GM12873 (cell line): ENCODE data around the gene ABHD12.

Experiments
- TF ChIP-seq, protein P1 (sequence below): IDR thresholded peaks from 2 replicates; pipeline ENCODE4 v1.5.1; 2012; ENCODE audit warnings: low read depth, mild to moderate bottlenecking, moderate library complexity, low read length, control low read depth; ENCODE audit not compliant: insufficient read depth; ENCODE audit errors: missing control alignments

ABHD12 gene

DNA sequence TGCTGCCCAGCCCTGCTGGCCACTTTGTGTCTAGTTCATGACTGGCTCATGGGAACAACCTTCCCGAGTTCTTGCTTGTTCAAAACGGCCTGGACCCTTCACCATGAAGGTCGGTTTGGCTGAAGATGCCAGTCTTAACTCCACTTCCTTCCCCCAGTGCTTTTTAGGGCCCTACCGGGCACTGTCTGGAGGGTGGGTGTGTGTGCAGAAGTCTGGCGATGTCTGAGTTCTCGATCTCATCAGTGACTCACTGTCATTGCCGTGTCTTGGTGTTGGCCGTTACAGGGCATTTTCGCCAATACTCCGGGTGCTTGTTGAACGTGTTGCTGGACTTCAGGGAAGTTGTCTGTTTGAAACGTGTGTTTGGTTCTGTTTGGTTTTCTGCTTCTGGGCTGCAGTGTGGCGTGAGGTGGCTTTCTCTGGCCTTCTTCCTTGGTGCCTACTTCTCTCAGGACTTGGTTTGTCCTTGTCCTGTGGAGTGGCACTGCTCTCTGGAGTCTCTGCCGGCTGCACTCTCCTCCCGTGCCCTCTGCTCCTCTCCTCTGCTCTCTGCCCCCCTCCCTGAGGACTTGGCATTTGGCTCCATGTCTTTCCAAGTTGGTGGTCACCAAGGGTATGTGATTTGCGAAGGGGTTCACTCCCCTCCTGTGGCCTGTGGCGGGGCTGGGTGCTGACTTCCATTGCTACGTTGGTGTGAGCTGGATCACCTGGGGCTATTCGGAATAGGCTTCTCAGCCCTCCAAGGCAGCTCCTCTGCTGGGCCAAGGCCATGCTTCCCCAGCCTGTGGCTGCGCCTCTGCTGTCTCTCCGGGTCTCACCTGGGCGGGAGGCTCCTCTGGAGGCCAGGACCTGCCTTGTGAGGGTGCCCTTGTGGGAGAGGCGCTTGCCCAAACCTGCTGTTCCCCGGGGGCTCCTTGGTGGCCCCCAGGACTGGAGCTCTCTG, 104.5 kb downstream of the ABHD12 start:
- TF ChIP-seq, protein P1, sequence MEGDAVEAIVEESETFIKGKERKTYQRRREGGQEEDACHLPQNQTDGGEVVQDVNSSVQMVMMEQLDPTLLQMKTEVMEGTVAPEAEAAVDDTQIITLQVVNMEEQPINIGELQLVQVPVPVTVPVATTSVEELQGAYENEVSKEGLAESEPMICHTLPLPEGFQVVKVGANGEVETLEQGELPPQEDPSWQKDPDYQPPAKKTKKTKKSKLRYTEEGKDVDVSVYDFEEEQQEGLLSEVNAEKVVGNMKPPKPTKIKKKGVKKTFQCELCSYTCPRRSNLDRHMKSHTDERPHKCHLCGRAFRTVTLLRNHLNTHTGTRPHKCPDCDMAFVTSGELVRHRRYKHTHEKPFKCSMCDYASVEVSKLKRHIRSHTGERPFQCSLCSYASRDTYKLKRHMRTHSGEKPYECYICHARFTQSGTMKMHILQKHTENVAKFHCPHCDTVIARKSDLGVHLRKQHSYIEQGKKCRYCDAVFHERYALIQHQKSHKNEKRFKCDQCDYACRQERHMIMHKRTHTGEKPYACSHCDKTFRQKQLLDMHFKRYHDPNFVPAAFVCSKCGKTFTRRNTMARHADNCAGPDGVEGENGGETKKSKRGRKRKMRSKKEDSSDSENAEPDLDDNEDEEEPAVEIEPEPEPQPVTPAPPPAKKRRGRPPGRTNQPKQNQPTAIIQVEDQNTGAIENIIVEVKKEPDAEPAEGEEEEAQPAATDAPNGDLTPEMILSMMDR, result no peak

DNA sequence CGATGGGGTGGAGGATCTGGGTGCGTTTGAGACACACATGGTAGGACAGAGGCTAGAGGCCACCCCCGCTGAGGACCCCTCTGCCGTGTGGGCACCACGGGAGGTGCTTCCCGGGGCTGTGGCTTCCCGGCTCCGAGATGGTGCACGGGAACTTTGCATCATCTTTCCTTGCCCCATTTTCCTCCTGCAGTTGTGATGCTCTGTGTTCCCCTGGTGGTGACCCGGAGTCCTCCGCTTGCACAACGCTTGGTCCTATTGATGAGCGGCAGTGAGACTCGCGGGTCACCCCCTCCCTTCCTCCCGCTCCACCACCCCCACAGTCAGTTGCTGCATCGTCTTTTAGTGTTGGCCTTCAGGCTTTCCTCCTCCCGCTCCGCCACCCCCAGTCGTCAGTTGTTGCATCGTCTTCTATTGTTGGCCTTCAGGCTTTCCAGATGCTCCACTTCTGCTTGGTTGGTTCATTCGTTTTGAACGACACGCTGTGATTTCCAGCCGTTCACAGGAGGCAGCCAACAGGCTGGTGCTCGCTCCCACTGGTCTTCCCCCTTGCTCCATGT, 105.5 kb downstream of the ABHD12 start:
- TF ChIP-seq, protein P1, result no peak

DNA sequence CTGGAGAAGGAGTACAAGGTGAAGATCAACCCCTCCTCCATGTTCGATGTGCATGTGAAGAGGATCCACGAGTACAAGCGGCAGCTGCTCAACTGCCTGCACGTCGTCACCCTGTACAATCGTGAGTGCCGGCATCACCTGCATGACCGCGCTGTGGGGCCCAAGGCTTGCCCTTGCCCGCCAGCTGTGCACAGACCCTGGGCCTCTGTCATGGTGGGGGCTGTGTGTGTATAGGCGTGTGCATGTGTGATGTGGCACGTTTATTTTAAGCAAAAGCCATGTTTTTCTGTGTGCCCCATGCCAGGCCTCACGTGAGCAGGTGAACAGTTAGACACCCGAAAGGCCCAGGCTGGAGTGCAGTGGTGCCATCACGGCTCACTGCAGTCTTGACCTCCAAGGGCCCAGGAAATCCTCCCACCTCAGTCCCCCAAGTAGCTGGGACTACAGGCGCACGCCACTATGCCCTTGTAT, 106.5 kb downstream of the ABHD12 start:
- TF ChIP-seq, protein P1, result no peak

DNA sequence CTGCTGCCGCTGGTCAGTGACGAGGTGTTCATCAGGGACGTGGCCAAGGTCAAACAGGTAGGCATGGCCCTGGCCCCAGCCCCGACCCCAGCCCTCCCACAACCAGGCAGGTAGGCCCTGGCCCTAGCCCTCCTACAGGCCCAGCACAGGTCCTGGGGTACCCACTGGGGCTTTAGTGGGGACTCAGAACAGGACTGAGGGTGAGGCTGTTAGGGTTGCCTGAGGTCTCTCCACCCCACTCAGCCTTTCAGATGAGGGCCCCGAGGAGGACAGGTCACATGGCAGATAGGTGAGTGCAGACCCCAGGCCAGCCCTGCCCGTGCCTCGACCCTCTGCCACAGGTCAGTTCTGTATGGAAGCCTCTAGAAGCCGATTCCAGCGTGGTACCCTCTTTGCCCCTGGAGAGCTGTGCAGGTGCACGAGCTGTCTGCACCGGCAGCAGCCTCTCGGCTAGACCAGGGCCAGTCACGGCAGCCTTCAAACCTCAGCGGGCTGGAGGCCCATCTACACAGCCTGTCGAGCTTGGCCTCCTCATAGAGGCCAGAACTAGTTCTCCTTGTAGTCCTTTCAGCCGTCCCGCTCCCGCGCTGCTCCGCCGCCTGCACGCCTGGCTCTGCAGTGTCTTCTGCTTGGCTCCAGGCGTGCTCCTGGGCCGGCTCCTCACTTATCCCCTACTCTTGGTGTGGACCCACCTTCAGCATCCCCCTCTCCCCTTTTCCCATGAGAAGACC, 107.2 kb downstream of the ABHD12 start:
- TF ChIP-seq, protein P1, result no peak

DNA sequence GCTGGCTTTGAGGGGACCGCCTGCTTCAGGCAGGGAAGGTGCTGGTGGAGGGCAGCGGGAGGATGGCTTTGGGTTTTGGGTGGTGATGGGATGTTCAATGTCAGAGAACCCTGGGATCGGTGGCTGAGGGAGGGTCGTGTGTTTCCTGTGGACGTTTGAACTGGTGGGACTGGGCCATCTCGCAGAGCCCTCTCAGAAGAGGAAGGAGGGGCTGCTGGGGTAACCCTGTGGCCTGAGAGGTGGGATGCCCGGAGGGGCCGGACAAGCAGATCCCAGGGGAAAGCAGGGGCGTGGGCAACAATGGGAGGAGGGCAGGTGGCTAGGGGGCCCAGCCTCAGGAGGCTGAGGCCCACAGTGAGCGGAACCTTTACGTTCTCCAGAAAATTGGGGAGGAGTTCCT, 107.8 kb downstream of the ABHD12 start:
- TF ChIP-seq, protein P1, result no peak

DNA sequence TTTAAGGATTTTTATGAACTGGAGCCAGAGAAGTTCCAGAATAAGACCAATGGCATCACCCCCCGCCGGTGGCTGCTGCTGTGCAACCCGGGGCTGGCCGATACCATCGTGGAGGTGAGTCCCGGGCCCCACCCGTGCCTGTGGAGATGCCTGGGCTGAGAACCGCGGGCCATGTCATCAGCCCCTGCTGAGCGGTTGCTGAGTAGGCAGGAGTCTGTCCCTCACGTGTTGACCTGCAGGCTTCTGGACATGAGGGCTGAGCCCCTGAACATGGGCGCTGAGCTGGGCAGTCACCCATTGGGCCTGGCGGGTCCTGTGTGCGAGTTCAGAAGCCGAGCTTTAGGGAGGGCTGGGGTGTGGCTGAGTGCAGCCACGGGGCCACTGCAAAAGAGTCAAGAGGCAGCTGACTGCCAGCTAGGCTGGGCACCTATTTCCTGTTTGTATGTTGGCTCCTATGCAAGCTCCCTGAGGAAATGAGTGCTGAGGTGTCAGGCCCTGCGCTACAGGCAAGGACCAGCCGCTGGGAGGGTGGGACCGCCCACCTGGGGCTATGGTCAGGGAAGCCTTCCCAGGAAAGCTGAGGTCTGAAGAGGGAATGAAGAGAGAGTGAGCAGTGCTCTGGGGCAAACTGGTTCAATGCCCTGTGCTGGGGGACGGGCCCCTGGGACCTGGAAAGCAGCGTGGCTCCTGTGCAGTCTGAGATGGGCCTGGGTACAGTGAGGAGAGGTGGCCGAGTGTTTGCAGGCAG, 108.4 kb downstream of the ABHD12 start:
- TF ChIP-seq, protein P1, result no peak

DNA sequence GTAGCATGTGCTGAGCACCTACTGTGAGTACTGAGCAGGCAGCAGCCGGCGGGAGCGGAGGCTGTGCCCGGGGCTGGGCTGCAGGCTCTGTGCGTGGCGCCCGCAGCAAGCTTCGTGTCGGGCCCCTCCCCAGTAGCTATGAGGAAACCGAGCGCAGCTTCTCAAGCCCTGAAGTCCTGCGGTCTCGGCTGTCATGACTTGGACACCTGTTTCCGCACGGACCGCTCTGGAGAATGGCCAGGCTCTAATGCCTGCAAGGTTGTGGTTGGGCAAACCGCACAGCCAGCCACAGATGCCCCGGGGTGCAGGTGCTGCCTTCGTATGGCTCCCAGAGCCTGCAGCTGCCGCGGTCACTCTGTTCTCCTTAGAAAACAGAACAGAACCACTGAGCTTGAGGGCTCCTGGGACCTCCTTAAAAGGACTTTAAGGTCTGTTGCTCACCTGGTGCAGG, 109.1 kb downstream of the ABHD12 start:
- TF ChIP-seq, protein P1, result no peak
